Activated CD8-positive, alpha-beta memory T cell treated with anti-CD3 and anti-CD28 coated beads, Interleukin-2, amount 50 U/mL, for 48 hours (primary cell): ENCODE measurements around the gene FOXR1.
"Not testable (repeated sequence)": the region's sequence is repeated elsewhere in the genome, so short reads cannot be mapped to it uniquely, and the experiment has no call there.

Experiments
- DNase-seq: peaks from one replicate; pipeline ENCODE4 v3.0.0-alpha.2; 2020

Gene FOXR1

DNA sequence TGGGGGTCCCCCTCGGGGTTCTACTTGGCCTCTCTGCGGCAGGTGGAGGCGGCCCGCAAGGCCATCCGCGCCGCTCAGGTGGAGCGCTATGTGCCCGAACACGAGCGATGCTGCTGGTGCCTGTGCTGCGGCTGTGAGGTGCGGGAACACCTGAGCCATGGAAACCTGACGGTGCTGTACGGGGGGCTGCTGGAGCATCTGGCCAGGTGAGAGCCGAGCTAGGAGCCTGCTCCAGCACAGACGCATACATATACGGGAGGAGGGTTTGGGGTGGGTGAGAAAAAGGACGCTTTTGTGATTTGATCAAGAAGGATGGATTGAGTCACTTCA is 26.8 kb downstream of the FOXR1 start:
- DNase-seq: no peak

- no peak for DNase-seq
Measured at GRCh38 chr11:118998822-118999221, 27.3 kb downstream of the FOXR1 start.

- DNase-seq: no peak
Measured at GRCh38 chr11:119000906-119001305, 29.3 kb downstream of the FOXR1 start.

DNA sequence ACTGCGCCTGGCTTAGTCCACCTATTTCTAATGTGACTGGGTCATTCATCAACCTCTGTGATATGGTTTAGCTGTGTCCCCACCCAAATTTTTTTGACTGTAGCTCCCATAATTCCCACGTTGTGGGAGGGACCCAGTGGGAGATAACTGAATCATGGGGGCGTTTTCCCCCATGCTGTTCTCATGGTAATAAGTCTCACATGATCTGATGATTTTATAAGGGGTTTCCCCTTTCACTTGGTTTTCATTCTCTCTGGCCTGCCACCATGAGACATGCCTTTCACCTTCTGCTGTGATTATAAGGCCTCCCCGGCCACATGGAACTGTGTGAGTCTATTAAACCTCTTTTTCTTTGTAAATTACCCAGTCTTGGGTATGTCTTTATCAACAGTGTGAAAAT is 35.1 kb downstream of the FOXR1 start:
- no peak for DNase-seq

- DNase-seq: no peak
Measured at GRCh38 chr11:119011476-119012053, 40.0 kb downstream of the FOXR1 start.

- no peak for DNase-seq
Measured at GRCh38 chr11:119012629-119013170, 41.1 kb downstream of the FOXR1 start.

- no peak for DNase-seq
Measured at GRCh38 chr11:119014209-119014924, 42.8 kb downstream of the FOXR1 start.

DNA sequence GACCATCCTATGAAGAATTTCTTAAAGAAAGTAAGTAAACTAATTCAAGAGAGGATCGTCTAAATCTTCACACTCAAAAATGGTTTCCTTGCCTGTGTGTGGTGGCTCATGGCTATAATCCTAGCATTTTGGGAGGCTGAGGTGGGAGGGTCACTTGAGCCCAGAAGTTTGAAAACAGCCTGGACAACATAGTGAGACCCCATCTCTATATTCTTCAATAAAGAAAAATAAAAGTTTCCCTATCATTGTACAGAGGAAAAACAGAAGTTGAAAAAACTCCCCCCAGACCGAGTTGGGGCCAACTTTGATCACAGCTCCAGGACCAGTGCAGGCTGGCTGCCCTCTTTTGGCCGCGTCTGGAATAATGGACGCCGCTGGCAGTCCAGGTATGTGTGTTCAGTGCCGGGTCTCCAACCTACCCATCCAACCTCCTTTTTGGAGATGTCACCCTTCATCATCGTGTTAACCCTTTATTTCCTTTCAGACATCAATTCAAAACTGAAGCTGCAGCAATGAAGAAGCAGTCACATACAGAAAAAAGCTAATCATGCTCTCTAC is 43.6 kb downstream of the FOXR1 start:
- DNase-seq: no peak

GRCh38 chr11:119016216-119017009 is 44.9 kb downstream of the FOXR1 start:
- no peak for DNase-seq

GRCh38 chr11:119017377-119017776 is 45.8 kb downstream of the FOXR1 start:
- not testable (repeated sequence) for DNase-seq

DNA sequence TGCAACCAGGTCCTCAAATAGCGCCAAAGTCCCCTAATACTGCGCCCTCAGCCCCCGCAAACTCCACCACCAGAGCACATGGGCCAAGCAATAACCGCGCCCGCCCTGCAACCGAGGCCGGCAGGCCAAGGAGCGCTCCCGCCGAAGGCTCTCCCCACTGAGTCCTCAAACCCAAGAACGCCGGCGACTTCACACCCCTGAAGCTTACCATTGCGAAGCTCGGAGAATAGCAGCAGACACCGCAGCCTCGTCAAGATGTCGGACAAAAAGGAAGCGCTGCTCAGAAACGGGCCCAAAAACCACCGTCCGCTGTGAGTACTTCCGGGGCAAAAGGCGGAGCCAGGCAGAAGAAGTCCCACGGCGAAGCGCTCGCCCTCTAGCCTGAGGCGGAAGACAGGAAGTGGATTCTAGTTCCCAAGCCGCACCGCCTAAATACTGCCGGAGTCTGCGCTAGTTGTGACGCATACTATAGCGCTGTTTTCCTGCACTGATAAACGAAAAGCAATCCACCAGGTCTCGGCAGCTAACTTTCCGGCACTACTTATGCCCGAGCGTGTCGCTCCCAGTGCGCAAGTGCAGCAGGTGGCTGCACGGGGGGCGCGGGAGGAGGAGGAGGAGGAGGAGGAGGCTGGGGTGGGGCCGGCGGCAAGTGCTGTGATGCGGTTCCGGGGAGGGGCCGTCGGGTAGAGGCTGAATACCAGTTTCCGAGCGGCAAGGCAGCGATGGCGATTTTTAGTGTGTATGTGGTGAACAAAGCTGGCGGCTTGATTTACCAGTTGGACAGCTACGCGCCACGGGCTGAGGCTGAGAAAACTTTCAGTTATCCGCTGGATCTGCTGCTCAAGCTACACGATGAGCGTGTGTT is 46.7 kb downstream of the FOXR1 start, which contains the start of the genes RPS25 and TRAPPC4:
RPS25 (minus strand) TSS at position 270 of the 865 bp plus-strand sequence; CDS start at position 211, 59 bp downstream.
TRAPPC4 (plus strand) TSS at position 693 of the 865 bp plus-strand sequence; CDS start at position 723, 30 bp downstream.
- DNase-seq: peak; percentile 93

GRCh38 chr11:119019996-119020395 is 48.4 kb downstream of the FOXR1 start:
- DNase-seq: no peak

DNA sequence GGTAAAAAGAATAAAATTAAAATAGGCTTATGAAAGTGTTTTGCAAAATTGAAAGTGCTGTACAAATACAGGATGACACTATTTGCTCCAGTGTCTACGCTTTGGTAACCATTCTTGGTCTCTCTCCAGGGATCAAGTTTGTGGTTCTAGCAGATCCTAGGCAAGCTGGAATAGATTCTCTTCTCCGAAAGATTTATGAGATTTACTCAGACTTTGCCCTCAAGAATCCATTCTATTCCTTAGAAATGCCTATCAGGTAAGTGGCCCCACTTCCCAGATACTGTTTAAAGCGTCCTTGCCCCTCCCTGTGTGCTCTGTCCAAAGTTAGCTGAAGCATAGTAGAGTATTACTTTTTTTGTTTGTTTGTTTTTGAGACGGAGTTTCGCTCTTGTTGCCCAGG is 50.1 kb downstream of the FOXR1 start:
- DNase-seq: no peak

DNA sequence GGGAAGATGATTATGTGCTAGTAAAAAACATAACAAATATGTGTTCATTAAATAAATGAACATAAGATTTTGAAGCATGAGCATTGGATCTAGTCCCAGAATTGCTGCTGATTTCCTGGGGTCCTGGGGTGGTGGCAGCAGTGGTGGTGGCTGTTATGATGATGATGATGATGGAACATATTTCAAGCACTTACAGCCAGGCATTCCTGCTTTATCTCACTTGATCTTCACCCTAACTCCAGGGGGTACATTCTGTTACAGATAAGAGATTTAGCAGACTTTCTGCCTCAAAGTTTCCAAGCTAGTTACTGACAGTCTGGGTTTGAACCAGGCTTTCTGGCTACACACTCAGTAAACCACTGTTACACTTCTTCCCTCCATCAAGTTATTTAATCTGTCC is 52.2 kb downstream of the FOXR1 start:
- DNase-seq: no peak

DNA sequence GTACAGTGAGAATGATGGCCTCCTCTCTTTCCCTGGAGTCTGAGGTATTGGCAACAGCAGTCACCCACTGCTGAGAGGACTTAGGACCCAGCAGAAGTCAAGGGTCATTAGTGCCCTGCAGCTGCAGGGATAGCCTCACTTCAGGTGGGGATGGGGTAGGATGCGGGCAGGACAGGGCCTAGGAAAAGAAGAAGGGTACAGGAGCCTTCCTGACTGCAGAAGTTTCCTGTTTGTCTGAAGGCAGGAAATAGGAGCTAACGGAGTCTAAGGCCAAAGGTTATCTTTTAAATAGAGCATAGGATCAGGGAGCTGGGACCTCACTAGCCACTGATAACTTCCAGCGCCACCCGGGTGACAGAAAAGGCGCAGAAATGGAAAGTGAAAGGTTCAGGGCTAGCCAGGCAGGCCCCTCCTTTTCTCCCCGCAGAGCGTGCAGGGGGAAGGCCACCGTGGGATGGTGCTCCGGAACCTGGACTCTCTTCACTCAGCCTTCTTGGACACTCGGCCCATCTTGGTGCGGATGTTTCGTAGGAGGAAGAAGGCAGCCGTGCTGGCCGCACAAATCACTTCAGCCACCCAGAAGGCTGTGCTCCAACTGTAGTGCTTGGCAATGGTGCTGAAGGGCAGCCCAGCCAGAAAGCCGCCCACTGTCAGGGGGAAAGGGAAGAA is 53.0 kb downstream of the FOXR1 start:
- DNase-seq: no peak

GRCh38 chr11:119025099-119025473 is 53.5 kb downstream of the FOXR1 start:
- no peak for DNase-seq

- DNase-seq: no peak
Measured at GRCh38 chr11:119025541-119025940, 54.0 kb downstream of the FOXR1 start.

DNA sequence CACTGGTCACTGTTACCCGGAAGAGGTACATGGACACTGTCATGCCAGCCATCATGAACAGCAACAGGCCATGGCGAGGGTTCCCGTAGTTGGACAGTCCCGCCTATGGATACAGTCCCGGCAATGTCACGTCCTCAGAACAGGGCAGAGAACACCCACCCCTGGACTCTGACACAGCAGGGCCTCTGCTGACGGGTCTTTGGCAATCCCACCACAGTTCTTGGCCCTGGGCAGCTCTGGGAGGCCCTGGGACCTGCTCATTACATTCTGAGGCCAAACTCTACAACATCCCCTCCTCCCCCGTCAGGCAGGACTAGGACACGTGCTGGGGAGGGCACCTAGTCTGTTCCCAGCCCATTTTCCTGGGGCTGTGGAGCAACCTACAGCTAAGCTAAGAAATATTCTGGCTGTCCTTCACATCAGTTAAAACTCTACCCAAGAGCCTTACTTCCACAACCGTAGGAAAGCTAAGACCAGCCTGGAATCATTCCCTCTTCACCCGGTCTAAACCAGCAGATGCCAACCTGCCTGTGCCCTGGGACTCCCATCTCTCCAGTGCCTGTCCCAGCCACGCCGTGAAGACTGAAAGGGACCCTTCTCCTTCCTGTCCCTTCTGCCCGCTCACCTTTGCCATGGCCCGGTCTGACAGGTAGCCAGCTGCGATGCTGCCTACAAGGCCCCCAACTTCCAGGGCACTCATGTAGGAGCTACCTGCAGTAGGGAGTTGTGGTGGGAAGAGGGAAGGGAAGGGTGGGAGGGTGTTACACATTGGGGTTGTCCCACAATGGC is 54.6 kb downstream of the FOXR1 start:
- DNase-seq: no peak

GRCh38 chr11:119026970-119027369 is 55.4 kb downstream of the FOXR1 start:
- DNase-seq: no peak

- DNase-seq: no peak
Measured at GRCh38 chr11:119027561-119028345, 56.2 kb downstream of the FOXR1 start.
